GM10847 (cell line): ENCODE results near the gene TARDBP.

Source experiments
- POLR2A ChIP-seq: IDR thresholded peaks from 2 replicates; pipeline ENCODE4 v1.6.1; 2011; ENCODE audit not compliant: insufficient read length; ENCODE audit errors: extremely low read depth

The TARDBP gene

DNA sequence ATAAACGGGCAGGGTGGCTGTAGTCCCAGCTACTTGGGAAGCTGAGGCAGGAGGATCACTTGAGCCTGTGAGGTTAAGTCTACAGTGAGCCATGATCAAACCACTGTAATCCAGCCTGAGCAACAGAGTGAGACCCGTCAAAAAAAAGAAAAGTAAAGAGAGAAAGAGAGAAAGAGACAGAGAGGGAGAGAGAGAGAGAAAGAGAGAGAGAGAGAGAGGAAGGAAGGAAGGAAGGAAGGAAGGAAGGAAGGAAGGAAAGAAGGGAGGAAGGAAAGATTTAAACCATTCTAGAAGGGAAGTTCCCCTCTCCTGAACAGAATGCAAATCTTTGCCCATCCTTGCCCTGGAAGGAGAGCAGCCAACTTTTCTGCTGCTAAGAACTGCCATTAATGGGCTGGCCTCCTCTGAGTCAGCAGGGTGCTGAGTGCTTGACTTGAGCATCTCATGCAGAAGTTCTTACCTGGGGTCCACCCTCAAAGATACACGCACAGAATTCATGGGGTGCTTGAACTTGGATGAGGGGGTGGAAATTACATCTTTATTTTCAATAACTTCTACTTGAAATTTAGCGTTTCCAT lies 24.5 kb upstream of the TARDBP start:
- no peak for TF ChIP-seq POLR2A

DNA sequence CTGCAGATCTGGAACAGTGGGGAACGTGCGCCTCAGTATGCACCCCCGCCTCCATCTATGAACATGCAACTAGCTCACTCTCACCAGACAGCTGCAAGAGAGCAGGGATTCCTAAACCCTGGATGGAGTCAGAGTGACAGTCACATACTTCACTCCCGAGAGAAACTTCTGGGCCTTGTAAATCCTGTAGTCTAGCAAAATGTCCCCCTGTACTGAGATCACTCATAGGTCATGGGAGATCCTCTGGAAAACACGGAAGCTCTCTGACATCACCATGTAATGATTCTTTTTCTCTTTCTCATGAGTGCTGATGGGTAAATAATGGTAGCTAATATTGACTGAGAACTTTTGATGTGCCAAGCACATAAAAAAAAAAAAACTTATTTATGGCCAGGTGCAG lies 23.4 kb upstream of the TARDBP start:
- TF ChIP-seq POLR2A: no peak

DNA sequence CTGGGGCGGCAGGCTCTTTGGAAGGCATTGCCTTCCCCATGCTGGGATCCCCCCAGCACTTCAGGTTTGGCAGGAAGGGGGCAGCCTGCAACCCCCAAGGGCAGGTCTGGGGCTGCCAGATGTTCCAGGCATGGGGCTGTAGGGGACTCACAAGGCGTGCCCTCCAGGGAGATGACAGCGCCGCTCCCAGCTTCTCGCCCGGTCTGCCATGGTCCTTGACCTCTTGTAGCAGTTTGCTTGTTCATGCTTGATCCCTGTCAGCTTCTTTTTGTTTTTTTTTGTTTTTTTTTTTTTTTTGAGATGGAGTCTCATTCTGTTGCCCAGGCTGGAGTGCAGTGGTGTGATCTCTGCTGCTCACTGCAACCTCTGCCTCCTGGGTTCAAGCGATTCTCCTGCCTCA lies 21.6 kb upstream of the TARDBP start:
- no peak for TF ChIP-seq POLR2A

DNA sequence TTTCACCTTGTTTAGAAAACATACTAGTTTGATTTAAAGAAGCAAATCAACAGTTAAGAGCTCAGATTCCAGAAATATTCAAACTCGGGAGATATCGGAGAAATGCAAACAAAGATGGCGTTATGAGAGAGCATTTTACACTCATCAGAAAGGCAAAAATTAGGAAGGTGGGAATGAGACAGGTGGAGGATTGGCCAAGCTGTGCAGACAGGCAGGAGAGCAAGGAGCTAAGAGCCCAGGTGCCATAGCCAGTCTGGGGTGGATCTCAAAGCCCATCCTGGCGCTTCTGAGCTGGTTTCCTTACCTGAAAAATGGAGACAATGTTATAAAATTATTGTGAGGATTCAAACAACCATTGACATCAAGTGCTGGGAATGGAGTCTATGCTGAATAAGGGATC lies 19.6 kb upstream of the TARDBP start:
- no peak for TF ChIP-seq POLR2A

DNA sequence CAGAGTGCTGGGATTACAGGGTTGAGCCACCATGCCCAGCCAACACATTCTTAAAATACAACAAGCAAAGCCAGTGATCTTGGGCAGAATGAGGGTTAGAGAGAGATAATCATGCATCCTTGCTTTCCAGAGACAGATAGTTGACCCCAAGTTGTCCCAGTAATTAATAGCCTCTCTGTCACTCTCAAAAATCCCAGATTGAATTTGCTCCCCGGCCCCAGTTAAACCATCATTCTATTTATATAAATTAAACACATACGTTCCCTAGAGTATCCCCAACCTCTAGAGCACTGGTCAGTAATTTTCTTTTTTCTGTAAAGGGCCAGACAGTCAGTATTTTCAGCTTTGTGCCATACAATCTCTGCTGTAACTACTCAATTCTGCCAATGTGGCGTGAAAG lies 16.4 kb upstream of the TARDBP start:
- no peak for TF ChIP-seq POLR2A

DNA sequence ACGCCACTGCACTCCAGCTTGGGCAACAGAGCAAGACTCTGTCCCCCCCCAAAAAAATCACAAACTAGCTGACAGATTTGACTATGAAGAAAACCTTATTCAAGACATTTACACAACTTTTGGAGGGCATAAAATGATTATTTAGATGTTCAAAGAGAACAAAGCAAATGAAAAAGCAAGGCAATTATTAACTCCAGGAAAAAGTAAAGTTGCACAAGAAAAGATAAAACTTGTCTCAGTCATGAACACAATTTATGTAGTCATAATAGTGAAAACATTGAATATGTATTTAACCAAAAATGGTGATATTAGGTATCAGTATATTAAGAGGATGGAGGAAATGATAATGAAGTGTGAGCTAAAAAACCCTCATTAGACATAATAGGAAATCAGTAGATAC lies 11.9 kb upstream of the TARDBP start:
- no peak for TF ChIP-seq POLR2A

DNA sequence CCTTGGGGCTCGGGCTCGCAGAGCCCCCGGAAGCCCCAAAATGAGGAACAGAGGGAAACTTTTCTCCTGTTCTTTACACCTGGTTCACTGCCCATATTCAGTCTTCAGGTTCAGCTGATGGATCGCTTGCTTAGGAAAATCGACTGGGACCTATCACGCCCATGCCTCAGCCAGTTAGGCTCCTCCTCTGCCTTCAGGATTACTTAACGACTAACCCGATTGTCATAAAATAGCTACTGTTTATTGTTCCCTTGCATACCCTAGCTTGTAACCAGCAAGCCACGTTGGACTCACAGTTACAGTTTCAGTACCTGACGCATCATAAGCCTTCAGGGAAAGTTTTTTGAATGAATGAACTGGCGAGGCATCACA lies 692 bp downstream of the TARDBP start:
- no peak for TF ChIP-seq POLR2A

DNA sequence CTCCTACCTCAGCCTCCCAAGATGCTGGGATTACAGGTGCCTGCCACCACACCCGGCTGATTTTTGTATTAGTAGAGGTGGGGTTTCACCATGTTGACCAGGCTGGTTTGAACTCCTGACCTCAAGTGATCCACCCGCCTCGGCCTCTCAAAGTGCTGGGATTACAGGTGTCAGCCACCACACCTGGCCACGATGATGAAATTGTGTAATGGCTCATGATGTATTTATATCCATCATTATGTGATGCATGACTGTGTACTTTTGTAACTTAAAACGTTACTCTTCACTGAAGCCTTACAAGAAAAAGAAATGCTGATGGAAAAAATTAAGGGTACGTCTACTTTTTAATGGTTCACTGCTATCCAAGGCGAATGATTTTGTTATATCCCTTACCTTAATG lies 7.5 kb downstream of the TARDBP start:
- no peak for TF ChIP-seq POLR2A

DNA sequence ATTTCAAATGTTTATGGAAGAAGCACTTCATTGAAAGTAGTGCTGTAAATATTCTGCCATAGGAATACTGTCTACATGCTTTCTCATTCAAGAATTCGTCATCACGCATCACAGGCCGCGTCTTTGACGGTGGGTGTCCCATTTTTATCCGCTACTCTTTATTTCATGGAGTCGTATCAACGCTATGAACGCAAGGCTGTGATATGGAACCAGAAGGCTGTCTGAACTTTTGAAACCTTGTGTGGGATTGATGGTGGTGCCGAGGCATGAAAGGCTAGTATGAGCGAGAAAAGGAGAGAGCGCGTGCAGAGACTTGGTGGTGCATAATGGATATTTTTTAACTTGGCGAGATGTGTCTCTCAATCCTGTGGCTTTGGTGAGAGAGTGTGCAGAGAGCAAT lies 10.7 kb downstream of the TARDBP start:
- TF ChIP-seq POLR2A: no peak

DNA sequence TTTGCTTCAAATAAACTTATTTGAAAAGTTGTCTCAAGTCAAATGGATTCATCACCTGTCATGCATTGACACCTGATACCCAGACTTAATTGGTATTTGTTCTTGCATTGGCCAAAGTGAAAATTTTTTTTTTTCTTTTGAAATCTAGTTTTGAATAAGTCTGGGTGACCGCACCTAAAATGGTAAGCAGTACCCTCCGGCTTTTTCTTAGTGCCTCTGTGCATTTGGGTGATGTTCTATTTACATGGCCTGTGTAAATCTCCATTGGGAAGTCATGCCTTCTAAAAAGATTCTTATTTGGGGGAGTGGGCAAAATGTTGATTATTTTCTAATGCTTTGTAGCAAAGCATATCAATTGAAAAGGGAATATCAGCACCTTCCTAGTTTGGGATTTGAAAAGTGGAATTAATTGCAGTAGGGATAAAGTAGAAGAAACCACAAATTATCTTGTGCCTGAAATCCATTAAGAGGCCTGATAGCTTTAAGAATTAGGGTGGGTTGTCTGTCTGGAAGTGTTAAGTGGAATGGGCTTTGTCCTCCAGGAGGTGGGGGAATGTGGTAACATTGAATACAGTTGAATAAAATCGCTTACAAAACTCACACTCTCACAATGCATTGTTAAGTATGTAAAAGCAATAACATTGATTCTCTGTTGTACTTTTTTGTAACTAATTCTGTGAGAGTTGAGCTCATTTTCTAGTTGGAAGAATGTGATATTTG lies 11.9 kb downstream of the TARDBP start:
- no peak for TF ChIP-seq POLR2A

DNA sequence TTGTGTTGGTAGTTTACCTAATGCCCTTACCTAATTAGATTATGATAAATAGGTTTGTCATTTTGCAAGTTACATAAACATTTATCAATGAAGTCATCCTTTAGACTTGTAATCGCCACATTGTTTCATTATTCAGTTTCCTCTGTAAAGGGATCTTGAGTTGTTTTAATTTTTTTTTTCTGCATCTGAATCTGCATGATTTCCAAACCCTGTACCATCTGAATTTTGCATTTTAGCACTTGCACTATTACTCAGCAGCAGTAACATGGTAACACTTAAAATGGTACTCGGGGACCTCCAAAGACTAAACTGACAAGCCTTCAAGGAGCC lies 12.4 kb downstream of the TARDBP start:
- TF ChIP-seq POLR2A: no peak

DNA sequence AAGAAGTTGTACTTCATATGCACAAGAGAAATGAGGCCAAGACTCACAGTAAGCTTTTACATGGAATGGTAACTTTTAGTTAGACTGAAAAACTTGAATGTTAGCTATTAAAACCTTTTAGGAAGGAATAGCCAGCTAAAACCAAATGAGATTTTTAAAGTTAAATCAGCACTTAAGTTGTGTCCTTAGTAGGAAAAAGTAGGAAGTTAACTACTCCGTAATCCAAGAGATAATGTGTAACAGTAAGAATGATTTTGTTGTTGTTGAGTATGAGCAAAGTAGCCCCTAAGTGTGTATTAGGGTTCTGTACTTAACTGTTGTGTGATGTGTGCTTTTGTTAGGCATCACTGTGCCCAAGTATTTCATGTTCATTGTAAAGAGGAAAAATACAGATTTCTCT lies 13.2 kb downstream of the TARDBP start:
- no peak for TF ChIP-seq POLR2A

DNA sequence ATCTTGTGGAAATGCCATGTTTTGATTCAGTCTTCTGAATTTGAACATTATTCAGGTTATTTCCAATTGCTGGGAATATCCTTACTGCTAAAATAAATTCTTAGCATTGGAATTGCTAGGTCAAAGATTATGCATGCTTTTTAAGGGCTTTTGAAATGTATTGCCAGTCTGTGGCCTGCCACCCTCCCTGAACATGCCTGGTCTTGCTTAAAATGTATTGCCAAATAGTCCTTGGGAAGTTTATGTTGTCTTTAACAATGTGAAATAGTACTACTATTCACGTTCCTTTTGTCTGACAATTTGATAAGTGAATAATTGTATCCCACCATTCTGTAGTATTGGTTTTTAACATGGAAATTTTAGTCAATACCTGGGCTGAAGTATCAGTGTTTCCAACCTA lies 13.6 kb downstream of the TARDBP start:
- no peak for TF ChIP-seq POLR2A

DNA sequence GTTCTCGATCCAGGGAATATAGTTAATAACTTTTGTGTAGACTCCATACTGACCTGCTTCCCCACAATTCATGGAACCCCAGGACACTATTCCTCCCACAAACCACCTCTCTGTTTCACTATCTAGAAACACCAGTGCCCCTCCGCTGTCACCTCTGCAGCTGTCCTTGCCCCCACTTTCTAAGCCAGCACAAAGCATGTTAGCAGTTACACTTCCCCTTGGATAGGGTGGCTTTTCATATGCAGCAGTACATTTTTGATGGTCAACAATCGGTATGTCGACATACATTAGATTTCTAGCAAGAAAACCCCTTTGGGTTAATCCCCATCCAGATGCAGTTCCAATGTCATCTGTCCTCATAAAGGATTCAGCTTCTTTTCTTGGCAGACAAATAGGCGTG lies 14.4 kb downstream of the TARDBP start:
- TF ChIP-seq POLR2A: no peak

DNA sequence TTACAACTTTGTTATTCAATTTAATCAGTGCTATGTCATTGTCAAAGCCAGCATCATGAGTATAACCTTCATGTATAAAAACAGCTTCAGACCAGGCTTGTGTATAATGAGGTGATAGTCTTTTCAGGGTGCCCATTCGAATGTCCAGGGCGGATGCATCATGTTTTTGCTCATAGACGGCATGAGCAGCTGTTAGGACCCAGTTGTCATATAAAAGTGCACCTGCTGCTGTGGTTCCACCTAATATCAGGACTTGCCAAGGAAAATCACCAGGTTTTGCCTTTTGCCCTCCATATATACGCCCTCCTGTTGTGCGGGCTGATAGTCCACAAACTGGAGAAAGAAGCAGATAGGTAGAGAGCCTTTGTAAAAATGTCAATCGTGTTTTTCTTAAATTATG lies 14.9 kb downstream of the TARDBP start:
- TF ChIP-seq POLR2A: no peak

DNA sequence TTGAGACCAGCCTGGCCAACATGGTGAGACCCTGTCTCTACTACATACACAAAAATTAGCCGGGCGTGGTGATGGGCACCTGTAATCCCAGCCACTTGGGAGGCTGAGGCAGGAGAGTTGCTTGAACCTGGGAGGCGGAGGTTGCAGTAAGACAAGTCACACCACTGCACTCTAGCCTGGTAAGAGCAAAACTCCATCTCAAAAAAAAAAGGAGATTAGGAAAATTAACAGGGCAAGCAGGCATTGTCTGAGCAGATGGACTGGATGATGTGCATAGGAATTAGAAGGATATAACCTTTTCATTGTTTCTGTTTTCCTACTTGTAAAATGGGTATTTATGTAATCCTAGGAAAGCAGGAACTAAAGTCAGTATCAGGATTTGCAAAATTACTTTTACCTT lies 15.6 kb downstream of the TARDBP start:
- TF ChIP-seq POLR2A: no peak

DNA sequence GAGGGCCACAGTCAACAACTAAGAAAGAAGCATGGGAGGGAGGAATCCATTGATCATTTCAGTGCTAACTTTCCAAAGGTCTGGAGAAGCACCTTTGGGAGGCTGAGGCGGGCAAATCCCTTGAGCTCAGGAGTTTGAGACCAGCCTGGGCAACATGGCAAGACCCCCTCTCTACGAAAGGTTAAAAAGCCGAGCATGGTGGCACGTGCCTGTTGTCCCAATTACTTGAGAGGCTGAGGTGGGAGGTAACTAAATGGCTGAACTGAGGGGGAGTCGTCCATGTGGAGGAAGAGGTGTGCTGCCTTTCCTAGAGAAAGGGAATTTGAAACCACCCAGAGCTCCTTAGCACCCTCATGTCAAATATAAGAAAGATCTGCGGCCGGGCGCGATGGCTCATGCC lies 18.4 kb downstream of the TARDBP start:
- no peak for TF ChIP-seq POLR2A
